HG03521 (cell line): ENCODE measurements around the gene FAM131C.

Source experiments
- ATAC-seq: cut with Tn5 transposase; IDR thresholded peaks from one replicate; pipeline ENCODE4 v1.9.1; 2021; ENCODE audit warnings: mild to moderate bottlenecking, moderate library complexity; ENCODE audit not compliant: unreplicated experiment

FAM131C gene, protein sequence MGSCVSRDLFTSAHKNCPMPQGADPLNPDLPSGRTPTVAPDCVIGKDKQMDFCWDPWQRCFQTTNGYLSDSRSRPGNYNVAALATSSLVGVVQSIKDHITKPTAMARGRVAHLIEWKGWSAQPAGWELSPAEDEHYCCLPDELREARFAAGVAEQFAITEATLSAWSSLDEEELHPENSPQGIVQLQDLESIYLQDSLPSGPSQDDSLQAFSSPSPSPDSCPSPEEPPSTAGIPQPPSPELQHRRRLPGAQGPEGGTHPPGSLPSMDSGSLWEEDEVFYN

DNA sequence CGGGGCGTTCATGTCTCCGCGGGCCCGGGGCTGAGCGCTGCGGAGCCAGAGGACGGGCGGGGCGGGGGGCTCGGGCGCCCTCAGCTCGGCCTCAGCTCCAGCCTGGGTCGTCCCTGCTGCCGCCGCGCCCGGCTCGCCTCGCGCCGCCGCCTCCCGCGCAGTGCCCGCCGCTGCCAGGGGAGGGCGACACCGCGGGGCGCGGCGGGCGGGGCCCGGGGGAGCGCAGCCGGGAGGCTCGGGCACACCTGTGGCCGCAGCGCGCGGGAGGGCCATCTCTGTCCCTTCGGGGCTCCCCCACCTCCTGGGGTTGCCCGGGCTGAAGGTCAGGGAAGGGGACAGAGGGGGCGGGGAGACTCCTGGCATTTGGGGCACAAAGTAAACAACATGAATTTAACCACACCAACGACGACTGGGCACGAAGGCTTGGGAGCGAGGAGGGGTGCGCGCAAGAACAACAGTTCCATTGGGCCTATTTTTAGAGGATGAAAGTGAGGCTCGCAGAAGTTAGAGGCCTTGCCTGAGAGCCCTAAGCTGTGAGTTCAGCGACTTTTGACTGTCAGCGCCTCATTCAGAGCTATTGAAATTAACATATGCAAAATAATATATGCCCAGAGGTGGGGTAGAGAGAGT, at the start of gene FAM131C:
TSS of gene FAM131C (minus strand) at position 162 of the 630 bp plus-strand sequence. CDS start 209 bp downstream, outside the sequence.
- ATAC-seq = no peak

DNA sequence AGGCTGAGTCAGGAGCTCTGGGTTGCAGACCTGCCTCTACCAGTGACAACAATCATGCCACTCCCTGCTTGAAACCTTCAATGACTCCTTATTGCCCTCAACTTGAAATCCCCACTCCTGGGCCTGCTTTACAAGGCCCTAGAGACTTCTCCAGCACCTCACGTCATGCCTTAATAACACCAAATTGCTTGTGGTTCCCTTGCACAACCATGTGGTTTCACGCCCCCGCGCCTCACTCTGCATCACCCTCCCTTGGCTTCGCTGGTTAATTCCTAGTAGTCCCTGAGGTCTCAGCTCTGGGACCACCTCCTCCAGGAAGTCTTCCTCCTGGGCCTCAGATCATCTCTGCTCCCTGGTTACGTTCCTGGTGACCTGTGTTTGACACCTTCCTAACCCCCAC, 49.5 kb upstream of the FAM131C start:
- ATAC-seq = no peak

DNA sequence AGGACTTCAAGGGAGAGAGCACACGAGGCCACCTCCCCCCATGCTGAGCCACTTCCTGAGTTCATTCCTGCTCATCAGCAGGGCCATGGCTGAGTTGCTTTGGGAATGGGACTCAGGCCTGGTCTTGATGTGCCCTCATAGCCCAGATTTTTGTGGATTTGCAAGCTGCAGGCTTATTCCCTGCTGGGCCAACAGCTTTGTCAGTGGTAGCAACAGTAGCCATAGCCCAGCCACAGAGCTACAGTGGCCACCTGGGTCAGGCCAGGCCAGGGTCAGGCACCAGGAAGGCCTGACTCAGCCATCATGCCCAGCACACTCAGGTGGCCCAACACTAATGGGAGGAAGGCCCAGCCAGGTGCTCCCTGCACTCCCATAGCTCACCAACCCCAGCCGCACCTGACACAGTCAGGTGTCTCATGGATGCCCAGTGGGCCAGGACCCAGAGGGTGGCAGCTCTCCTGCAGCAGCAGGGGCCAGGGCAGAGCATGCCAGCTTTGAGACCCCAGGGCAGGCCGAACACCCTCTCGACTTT, 49.0 kb upstream of the FAM131C start:
- no peak for ATAC-seq

DNA sequence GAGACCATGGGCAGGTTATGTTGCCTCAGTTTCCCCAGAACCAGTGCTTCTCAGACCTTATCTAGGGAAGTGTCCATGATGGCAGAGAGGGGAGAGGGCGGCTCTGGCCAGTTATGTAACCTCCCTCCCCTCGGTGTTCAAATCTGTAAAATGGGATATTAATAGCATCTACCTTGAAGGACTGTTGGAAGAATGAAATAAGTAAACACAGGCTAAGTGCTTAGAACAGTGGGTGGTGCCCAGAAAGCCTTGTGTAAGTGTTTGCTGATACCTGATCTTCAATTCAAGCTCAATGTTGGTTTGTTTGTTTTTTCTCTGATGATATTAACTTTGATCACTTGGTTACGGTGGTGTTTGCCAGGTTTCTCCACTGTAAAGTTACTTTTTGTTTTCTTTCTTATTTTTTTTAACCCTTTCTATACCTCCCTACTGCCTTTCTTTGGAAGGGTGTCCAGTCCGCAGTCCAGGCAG, 47.5 kb upstream of the FAM131C start:
- no peak for ATAC-seq

DNA sequence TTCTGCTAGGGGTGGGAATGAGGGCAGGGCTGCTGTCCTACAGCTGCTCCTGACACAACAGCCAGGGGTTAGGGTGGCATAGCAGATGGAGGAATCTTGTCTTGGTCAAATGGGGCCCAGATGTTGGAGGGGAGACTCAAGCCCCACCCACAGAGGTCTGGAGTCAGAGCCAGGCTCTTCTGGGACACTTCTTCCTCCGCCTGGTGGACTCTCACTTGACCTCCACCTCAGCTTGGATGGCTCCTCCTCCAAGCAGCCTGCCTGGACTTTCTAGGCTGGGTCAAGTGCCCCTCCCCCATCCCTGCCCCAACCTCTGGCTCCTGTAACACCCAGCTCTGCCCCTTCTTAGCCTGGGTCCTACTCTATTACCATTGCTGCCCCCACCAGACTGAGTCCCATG, 47.0 kb upstream of the FAM131C start:
- ATAC-seq = no peak

DNA sequence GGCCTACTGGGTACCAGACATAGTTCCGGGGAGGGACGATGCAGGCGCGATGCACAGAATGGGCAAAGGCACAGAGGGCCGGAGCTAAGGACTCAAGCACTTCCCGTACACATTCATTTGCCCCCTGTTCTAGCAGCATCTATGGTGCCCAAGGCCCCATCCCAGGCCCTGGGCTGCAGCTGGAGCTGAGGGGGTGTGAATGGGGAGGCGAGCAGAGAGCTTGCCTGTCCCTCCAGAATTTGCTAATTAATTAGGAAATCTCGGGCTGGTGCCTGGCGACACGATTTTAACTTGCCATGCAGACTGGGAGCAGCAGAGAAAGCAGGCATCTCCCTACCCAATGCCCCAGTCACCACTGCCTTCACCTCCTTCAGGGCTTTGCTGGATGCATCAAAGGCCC, 46.5 kb upstream of the FAM131C start:
- no peak for ATAC-seq

DNA sequence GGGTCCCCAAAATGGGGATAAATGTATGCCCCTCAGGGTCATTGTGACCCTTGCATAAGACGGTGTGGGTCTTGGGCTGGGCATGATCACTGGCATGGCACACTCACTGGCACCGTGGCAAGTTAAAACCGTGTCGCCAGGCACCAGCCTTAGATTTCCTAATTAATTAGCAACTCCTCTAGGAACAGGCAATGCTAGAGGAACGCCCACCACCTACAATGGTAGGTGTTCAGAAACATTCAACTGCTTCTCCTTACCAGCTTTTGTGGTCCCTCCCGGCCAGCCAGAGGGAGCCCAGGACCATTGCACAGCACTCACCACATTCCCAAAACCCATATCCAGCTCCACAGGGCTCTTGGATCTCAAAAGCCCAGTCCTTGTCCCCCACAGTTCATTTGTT, 46.1 kb upstream of the FAM131C start:
- no peak for ATAC-seq

DNA sequence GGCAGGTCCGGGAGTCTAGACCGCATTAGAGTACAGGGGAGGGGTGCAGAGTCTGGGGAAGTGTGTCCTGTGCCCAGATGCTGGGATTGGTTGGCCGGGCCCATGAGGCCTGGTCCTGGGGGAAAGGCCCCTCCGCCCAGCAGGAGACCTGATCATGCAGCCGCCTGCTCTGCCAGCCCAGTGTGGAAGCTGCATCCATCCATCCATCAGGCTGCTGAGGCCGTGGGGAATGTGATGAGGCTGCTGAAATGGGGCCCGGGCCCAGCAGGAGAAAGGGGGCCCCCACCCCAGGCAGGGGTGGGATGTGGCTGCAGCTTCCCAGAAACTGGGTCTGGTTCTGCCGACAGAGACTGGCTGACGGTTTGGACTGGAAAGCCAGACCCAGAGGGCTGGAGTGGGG, 45.3 kb upstream of the FAM131C start:
- no peak for ATAC-seq

DNA sequence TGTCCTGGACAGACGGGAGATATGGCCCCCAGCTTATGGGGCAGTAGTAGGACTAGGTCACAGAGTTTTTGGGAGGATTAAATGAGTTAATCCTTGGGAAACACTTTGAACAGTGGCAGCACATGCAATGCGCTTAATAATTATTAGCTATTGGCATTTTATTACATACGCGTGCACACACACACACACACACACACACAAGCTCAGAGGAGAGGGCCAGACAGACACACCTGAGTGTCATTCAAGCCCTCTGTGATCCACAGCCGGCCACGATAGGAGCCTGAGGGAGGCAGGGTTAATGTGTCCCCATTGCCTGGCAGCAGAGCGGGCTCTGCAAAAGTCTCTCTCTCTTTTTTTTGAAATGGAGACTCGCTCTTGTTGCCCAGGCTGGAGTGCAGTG, 44.5 kb upstream of the FAM131C start:
- no peak for ATAC-seq

DNA sequence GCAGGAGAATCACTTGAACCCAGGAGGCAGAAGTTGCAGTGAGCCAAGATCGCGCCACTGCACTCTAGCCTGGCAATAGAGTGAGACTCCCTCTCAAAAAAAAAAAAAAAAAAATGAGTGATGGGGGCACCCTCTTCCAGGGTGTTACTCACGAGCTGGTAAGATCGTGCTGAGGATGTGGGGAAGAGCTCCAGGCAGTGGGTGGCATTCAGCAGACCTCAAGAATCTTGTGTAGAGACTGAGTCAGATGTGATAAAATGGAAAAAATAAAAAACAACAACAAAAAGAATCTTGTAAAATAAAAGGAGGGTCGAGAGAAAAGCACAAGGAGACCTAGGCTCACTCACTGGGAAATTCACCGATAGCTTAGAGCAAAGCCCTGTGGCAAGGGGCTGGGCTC, 43.9 kb upstream of the FAM131C start:
- no peak for ATAC-seq

DNA sequence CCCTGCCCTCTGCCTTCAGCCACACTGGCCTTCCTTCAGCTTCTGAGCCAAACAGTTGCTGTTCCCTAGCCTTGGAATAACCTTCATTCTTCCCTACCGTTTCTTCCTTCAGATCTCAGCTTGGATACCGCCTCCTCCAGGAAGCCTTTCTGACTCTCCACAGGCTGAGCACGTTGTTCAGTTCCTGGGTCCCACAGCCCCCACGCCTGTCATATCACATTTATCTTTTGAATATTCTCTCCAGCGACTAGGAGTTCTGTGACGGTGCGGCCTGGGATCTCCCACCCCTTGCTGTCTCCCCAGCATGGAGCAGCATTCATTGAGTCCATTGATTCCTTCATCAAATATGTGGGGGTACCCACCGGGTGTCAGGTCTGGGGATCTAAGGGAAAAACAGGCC, 43.2 kb upstream of the FAM131C start:
- no peak for ATAC-seq

DNA sequence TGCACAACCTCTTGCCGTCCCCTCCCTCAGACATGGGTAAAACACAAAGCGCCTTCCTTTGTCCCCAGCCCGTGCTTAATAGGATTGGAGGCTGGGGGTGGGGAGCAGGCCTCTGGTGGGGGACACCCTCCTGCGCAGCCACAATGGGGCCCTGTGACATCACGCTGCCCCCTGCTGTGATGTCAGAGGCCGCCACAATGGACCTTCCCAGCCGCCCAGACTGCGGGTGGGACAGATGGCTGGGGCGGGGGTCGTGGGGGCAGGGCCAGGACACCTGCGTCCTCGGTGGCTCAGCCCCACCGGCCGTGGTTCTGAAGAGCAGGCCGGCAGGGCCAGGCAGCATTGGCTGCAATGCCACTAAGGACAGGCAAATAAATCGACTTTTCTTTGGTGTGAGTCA, 42.6 kb upstream of the FAM131C start:
- ATAC-seq = no peak

DNA sequence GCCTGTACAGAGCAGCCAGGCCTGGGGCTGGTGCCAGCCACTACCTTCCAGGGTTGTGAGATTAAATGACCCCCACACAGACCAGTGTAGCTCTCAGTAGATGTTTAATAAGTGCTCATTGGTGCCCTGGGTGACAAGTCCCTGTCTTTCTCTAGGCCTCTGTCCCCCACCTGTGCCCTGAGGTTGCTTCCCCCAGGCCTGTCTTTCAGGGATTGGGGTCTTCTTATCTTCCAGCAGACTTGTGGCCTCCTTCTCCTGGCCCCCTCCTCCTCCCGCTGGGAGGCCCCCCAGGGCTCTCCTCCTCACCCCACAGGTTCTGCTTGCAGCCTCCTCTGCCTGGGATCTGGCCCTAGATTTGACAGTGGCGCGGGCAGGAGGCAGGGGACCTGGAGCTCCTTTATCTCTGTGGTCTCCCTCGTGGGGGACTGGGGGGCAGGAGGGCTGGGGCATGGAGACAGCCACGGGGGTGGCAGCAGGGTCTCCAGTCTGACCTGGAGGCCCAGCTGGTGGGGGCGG, 42.1 kb upstream of the FAM131C start:
- no peak for ATAC-seq

DNA sequence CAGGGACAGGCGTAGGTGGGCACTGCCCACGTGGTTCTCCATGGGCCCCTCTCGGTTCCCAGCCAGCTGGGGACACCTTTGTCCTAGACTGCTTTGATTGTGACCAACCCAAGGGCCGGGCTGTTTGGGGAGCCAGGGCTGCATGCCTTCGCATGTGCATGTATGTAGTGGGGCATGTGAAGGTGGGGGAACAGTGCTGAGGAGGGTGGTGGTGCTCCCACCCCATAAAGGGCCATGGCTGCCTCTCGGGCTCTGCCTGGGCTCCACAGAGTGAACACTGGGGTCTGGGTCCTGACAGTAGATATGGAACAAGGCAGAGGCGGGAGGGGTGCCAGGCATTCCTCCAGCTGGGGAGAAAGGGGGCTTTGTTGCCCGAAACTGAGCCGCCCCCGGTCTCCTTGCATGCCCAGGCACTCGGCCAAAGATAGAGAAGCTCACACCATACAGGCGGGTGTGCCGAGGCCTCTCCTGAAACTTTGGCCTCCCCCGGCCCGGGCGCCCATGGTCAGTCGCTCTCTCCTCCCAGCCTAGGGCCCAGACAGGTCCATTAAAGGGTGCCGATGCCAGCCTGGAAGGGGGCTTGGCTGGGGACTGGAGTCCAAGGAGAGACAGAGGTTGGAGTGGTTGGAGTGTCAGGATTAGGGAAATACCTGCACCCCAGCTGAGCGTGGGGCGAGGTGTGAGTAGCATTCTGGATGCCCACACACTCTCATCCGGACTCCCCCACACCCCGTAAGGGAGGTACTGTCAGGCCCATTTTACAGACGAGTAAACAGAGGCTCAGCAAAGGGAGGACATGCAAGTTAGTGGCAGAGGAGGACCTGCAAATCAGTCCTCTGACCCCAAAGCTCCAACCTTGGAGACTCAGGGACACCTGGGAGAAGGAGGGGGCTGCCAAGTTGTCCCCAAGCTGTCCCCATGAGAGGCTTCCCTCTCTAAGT, 41.3 kb upstream of the FAM131C start:
- ATAC-seq = no peak

DNA sequence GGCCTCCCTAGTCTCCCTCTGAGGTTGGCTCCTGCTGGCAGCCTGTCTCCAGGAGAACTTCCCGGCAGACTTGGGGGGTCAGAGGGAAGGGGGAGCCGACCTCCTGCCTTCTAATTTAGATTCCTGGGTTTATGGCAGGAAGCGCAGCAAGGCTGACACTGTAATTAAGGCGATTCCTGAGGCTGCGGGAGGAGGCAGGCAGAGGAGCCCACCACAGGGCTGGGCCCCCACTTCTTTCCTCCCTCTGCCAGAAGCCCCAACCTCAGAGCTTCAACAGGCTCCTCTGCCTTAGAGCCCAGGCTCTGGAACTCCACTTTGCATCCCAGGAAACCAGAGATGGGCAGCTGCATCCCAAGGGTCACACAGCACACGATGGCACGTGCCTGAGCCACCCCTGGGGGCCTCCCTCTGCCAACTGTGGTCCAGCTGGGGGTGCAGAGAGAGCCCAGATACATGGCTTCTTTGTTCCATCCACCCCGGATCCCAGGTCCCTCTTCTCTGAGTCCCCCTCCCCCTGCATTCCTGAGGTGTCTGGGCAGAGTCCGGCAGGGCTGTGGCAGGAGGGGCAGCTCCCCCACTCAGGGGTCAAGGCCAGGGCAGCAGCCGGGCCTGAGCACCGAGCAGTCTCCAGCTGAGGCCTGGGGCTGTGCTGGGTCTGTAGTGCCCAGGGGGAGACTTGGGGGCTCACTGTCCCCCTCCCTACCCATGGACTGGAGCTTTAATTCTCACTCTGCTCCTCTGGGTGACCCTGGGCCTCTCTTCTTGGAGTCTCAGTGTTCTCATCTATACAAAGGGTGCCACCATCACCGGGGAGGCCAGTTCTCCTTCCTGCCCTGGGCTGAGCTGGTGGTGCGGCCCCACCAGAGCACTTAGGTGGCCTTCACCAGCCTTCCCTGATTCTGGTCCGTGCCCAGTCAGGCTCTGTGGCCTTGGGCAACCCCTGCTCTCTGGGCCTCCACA, 39.4 kb upstream of the FAM131C start:
- no peak for ATAC-seq

DNA sequence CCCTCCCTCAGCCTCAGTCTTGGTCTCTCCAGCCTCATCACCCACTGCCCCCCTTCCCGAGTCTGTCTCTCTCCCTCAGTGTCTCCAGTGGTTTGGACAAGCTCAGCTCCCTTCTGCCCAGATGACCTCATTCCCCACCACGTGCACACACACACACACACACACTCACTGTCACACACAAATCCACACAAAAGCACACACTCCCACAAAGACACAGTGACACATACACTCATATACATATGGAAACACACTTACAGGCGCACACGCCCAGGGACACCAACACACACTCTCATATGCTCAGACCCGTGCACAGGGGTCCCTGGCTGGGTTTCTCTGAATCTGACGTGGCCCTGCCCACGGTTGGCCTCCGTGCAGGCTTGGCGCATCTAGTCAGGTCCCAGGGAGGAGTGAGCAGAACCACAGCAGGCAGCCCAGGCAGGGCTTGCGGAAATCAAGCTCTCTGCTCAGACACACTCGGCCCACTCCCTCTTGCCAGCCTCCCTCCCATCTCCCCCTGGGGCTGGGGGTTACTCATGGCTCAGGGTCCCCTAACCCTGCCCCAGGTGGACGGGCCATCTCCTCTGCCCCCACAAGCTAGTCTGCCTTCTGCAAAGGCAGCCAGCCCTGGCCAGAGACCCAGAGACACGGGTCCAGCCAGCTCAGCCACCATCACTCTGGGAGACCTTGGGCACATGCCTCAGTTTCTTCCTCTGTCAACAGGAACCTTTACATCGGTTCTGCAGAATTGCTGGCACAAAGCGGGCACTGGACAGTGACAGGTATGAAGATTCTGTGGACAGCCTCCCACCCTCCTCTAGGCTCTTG, 38.5 kb upstream of the FAM131C start:
- ATAC-seq = no peak

DNA sequence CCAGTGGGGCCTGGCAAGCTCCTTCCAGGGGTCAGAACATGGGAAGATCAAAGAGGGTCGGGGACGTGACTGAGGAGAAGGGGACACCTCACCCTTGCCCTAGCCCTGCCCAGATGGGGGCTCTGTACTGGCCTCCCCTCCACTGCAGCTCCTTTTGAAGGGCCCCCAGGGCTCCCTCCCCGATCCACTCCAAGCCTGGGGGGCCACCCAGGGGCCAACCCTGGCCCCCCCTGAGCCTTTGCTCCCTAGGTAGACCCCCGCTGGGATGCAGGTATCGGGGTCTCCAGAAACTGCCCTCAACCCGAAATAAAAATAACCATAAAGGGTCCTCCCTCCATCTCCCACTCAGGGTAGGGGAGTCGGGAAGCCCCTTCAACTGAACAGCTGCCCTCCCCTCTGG, 37.4 kb upstream of the FAM131C start:
- ATAC-seq = no peak

DNA sequence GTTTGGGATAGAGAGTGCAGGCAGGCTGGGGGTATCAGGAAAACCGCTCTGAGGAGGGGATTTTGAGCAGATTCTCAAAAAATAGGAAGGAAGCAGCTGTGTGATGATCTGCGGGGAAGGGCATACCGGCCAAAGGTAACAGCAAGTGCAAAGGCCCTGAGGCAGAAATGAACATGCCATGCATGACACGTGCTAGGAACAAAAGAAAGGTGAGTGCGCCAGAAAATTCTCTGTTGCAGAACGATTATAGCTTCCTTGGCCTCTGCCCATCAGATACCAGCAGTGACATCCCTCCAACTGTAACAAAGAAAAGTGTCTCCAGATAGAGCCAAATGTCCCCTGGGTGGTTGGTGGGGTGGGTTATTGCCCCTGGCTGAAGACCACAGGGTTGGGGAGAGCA, 37.0 kb upstream of the FAM131C start:
- no peak for ATAC-seq

DNA sequence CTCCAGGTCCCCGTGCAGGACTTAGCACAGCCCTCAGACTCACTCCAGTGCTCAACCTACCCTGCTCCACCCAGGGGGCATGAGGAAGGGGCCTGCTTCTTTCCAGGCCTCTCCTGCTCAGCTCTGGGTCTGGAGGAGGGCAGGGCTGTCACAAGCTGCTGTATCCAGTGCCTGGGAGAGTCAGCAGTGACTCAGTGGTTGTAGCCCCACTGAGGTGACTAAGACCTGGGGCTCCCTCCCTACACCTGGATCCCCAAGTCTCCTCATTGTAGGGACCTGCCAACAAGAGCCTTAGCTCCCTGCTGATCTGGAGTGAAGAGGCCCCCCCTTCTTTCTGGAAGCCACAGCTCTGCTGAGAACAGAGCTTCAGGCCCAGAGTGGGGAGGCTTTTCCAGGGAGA, 36.1 kb upstream of the FAM131C start:
- ATAC-seq = no peak
